ENCODE data around the gene PROC. TPM values are rescaled to one million over a fixed set of nuclear protein-coding genes. Genes with fewer than 3 reads are reported as not detected.

The PROC gene
- total and polyA plus RNA-seq, 2 of the 8 experiments (the other 6 are each of a cell fraction or from before 2014, with no cell fraction given) = 1.5 to 1.6 TPM

DNA sequence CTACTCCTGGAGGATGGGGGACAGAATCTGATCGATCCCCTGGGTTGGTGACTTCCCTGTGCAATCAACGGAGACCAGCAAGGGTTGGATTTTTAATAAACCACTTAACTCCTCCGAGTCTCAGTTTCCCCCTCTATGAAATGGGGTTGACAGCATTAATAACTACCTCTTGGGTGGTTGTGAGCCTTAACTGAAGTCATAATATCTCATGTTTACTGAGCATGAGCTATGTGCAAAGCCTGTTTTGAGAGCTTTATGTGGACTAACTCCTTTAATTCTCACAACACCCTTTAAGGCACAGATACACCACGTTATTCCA, 844 bp downstream of the PROC start:
- Histone ChIP-seq H3K27me3 (replicated peaks in 1 of 4; ENCODE audit: control insufficient read depth in 3 of 4, extremely low read depth in 1 of 4, insufficient read depth in 3 of 4, low read length in 3 of 4) (peaks cover 1 to 59% (median 45%) of the 10 kb centered on the region in 4 experiments), H2BK20ac (ENCODE audit: low read length) (no peak overlapping the region), H3K4me2 (ENCODE audit: insufficient read depth in 1 of 2, low read depth in 2 of 2, low read length in 2 of 2) (no peak overlapping the region), H3K9ac (replicated peaks in 1 of 4; ENCODE audit: extremely low read depth in 1 of 4, low read depth in 3 of 4, low read length in 3 of 4) (no peak overlapping the region), H3K36me3 (ENCODE audit: control insufficient read depth in 2 of 4, insufficient read depth in 4 of 4, low read length in 3 of 4) (no peaks in the 10 kb centered on the region), H3K4ac (replicated peaks; ENCODE audit: insufficient read length, low read depth, low read length) (no peak overlapping the region), H3K4me1 (replicated peaks in 1 of 4; ENCODE audit: control insufficient read depth in 3 of 4, insufficient read depth in 4 of 4, low read length in 3 of 4) (peaks cover 0 to 9% (median 2%) of the 10 kb centered on the region in 4 experiments; a peak in 4 of 7 replicates), H2BK120ac (replicated peaks; ENCODE audit: low read depth, low read length) (no peak overlapping the region), H4K5ac (ENCODE audit: insufficient read length, low read depth, low read length) (no peak overlapping the region), H4K8ac (ENCODE audit: extremely low read depth, insufficient read depth, low read length) (no peak overlapping the region), H4K91ac (replicated peaks; ENCODE audit: insufficient read length, low read length) (no peak overlapping the region), H2BK5ac (ENCODE audit: low read depth, low read length) (no peak overlapping the region), H3K18ac (ENCODE audit: extremely low read depth, low read length) (no peak overlapping the region), H3K79me2 (ENCODE audit: control insufficient read depth in 1 of 2, insufficient read depth in 2 of 2, low read length in 2 of 2) (no peaks in the 10 kb centered on the region), H2BK15ac (ENCODE audit: low read length) (no peak overlapping the region), H3K23ac (ENCODE audit: insufficient read length) (no peak overlapping the region), H2BK12ac (ENCODE audit: low read depth, low read length) (no peak overlapping the region), H4K20me1 (replicated peaks in 1 of 2; ENCODE audit: control insufficient read depth in 1 of 2, insufficient read depth in 2 of 2, low read length in 2 of 2) (peaks cover 0 to 2% of the 10 kb centered on the region in 2 experiments), H3K79me1 (ENCODE audit: low read depth, low read length) (no peaks in the 10 kb centered on the region), H3K14ac (ENCODE audit: insufficient read length) (no peak overlapping the region), H2AFZ (ENCODE audit: low read length) (no peak overlapping the region), H3K4me3 (ENCODE audit: extremely low read depth in 1 of 4, insufficient read depth in 2 of 4, low read depth in 3 of 4, low read length in 4 of 4) (no peak overlapping the region), H3K56ac (replicated peaks; ENCODE audit: insufficient read length, low read depth, low read length) (no peak overlapping the region), H3K23me2 (ENCODE audit: low read depth, low read length) (peaks cover 16% of the 10 kb centered on the region), H3K27ac (ENCODE audit: low read depth, low read length) (no peak overlapping the region), H2AK5ac (ENCODE audit: low read depth, low read length) (no peak overlapping the region), H3K9me3 (ENCODE audit: insufficient read depth in 2 of 2, low read depth in 1 of 2, low read length in 1 of 2) (no peaks in the 10 kb centered on the region)
- TF ChIP-seq TAF1 (IDR thresholded peaks at IDR 0.05; ENCODE audit: low read depth, low read length) = no peak
- TF ChIP-seq RAD21 (IDR thresholded peaks at IDR 0.05 in 1 of 2, conservative IDR thresholded peaks at IDR 0.05 in 1 of 2; ENCODE audit: low read depth in 2 of 2, low read length in 2 of 2) = no peak
- TF ChIP-seq BACH1 (IDR thresholded peaks at IDR 0.05; ENCODE audit: low read length) = no peak
- TF ChIP-seq TEAD4 (IDR thresholded peaks at IDR 0.05; ENCODE audit: low read depth, low read length) = no peak
- TF ChIP-seq SIRT6 (IDR thresholded peaks at IDR 0.05; ENCODE audit: low read length) = no peak
- FAIRE-seq = no peak
- POLR2A ChIA-PET (ENCODE audit: partially characterized antibody) = no interaction called here
- 80% methylated on average over 4 of the region's 4 CpGs; no CpG with 5 or more reads in 1 of the 2 experiments for WGBS, 2 experiments (ENCODE audit: extremely low coverage in 1 of 2, insufficient coverage in 1 of 2, insufficient read length in 1 of 2, insufficient replicate concordance in 2 of 2, low coverage in 1 of 2, low lambda C conversion rate in 2 of 2, missing lambda C conversion rate in 1 of 2)
- no peak for DNase-seq (ENCODE audit: low read depth in 1 of 2, low spot score in 2 of 2)
- CTCF ChIA-PET (ENCODE audit: partially characterized antibody) = interaction anchor here (0.9 to 7.4 kb wide), 11 partner anchors 8 to 222 kb away, joined by 3 to 74 read pairs (median 5); no protein-coding TSS in a partner anchor
